B cell (primary cell): ENCODE data around the gene DDX39B. TPM values are rescaled to one million over a fixed set of nuclear protein-coding genes. Genes with fewer than 3 reads are reported as not detected.
"Not testable (repeated sequence)": the region's sequence is repeated elsewhere in the genome, so short reads cannot be mapped to it uniquely, and the experiment has no call there.

Source experiments
- ATAC-seq: fragments of 200-7000 bp; cut with Tn5 transposase; one replicate; pipeline ENCODE4 v1.10.0; 2021; ENCODE audit warnings: low read depth, mild to moderate bottlenecking, moderate number of reproducible peaks, moderate library complexity
- CTCF ChIA-PET: fragments of 350-600 bp; sonication (Branson Sonifier 250); formaldehyde crosslinking; loops from one replicate; lab custom pipeline; 2021; ENCODE audit warnings: antibody characterized with exemption, inconsistent platforms; lab: Charles Lee
- POLR2A ChIA-PET: fragments of 350-600 bp; sonication (Branson Sonifier 250); formaldehyde crosslinking; loops from one replicate; lab custom pipeline; 2021; ENCODE audit warnings: antibody characterized with exemption; lab: Charles Lee
- DNase-seq: peaks from one replicate; pipeline ENCODE4 v3.0.0; 2013
- H2AFZ ChIP-seq: 2 replicates; pipeline ENCODE4 v1.6.1; 2012; ENCODE audit warnings: mild to moderate bottlenecking, low read depth, low read length; ENCODE audit not compliant: insufficient read depth, poor library complexity, severe bottlenecking
- H3K27ac ChIP-seq, 2 donors: 1 replicate in 1 of 2; 2 replicates in 1 of 2; pipeline ENCODE4 v1.5.1; 2012 to 2013; ENCODE audit warnings: low read length in 2 of 2, mild to moderate bottlenecking in 2 of 2, moderate library complexity in 1 of 2
- H3K27me3 ChIP-seq, 4 experiments: fragments of 200-600 bp in 1 of 4; sonication (generic) in 1 of 4; replicated peaks in 1 of 4; 1 replicate in 2 of 4; 2 replicates in 2 of 4; pipeline versions ENCODE4 v1.6.1 to v1.7.0; 2013 to 2016; ENCODE audit warnings: low read length in 3 of 4, mild to moderate bottlenecking in 2 of 4, mixed read lengths in 1 of 4, moderate library complexity in 1 of 4; ENCODE audit not compliant: insufficient read depth in 4 of 4, control insufficient read depth in 3 of 4; ENCODE audit errors: control extremely low read depth in 1 of 4
- H3K36me3 ChIP-seq, 2 experiments: replicated peaks in 1 of 2; 1 replicate in 1 of 2; 2 replicates in 1 of 2; pipeline versions ENCODE4 v1.6.1 to v1.7.1; 2013; ENCODE audit warnings: low read length in 1 of 2; ENCODE audit not compliant: insufficient read depth in 2 of 2, control insufficient read depth in 1 of 2; ENCODE audit errors: control extremely low read depth in 1 of 2, extremely low read depth in 1 of 2
- H3K4me1 ChIP-seq, 2 donors: fragments of 200-600 bp in 1 of 2; sonication (generic) in 1 of 2; 1 replicate in 1 of 2; 2 replicates in 1 of 2; pipeline versions ENCODE4 v1.5.1 to v1.6.1; 2013 to 2017; ENCODE audit warnings: low read length in 2 of 2; ENCODE audit not compliant: control insufficient read depth in 2 of 2, insufficient read depth in 2 of 2
- H3K4me2 ChIP-seq: replicated peaks from 2 replicates; pipeline ENCODE3; 2012; ENCODE audit warnings: mild to moderate bottlenecking, low read depth, low read length; ENCODE audit not compliant: poor library complexity, severe bottlenecking
- H3K4me3 ChIP-seq, 5 experiments: fragments of 200-600 bp in 1 of 5; sonication (generic) in 1 of 5; 1 replicate in 3 of 5; 2 replicates in 2 of 5; pipeline versions ENCODE4 v1.5.1 to v1.7.0; 2011 to 2016; ENCODE audit warnings: low read length in 4 of 5, mild to moderate bottlenecking in 4 of 5, low read depth in 2 of 5, control low read depth in 1 of 5, moderate library complexity in 1 of 5; ENCODE audit not compliant: insufficient read depth in 1 of 5; ENCODE audit errors: control extremely low read depth in 1 of 5, extremely low read depth in 1 of 5
- H3K79me2 ChIP-seq: fragments of 200-600 bp; sonication (generic); one replicate; pipeline ENCODE4 v1.6.0; 2016; ENCODE audit warnings: low read length; ENCODE audit not compliant: control insufficient read depth, insufficient read depth
- H3K9ac ChIP-seq: fragments of 200-600 bp; sonication (generic); 2 replicates; pipeline ENCODE4 v1.6.1; 2017; ENCODE audit warnings: mild to moderate bottlenecking, low read length, moderate library complexity
- H3K9me3 ChIP-seq, 3 donors: one replicate each; pipeline versions ENCODE4 v1.6.1 to v1.7.1; 2013; ENCODE audit warnings: low read length in 2 of 3; ENCODE audit not compliant: control insufficient read depth in 2 of 3, insufficient read depth in 1 of 3; ENCODE audit errors: control extremely low read depth in 1 of 3
- H4K20me1 ChIP-seq: 2 replicates; pipeline ENCODE4 v1.6.0; 2012; ENCODE audit warnings: mild to moderate bottlenecking, low read length; ENCODE audit not compliant: insufficient read depth, control insufficient read depth, poor library complexity, severe bottlenecking
- H3K27ac Mint-ChIP-seq: one replicate; pipeline ENCODE4 v1.8.0; 2021; ENCODE audit warnings: mixed read lengths
- H3K27me3 Mint-ChIP-seq: one replicate; pipeline ENCODE4 v1.8.0; 2021; ENCODE audit warnings: mixed read lengths
- H3K4me1 Mint-ChIP-seq: one replicate; pipeline ENCODE4 v1.8.0; 2021; ENCODE audit warnings: mixed read lengths
- H3K4me3 Mint-ChIP-seq: one replicate; pipeline ENCODE4 v1.8.0; 2021; ENCODE audit warnings: mixed read lengths
- H3K9me3 Mint-ChIP-seq: one replicate; pipeline ENCODE4 v1.8.0; 2022; ENCODE audit warnings: mixed read lengths; ENCODE audit not compliant: insufficient read depth
- EZH2 ChIP-seq: IDR thresholded peaks from 2 replicates; pipeline ENCODE4 v1.6.1; 2012; ENCODE audit warnings: borderline replicate concordance, low read depth, mild to moderate bottlenecking, moderate library complexity, low read length; ENCODE audit not compliant: insufficient read depth, poor library complexity, severe bottlenecking
- WGBS: methylation state at CpG from one replicate; pipeline ENCODE4 v1.1.5; 2013; ENCODE audit warnings: missing lambda C conversion rate; ENCODE audit not compliant: insufficient coverage; 5-methylcytosine and 5-hydroxymethylcytosine counted together
- intact Hi-C: fragments of 100-400 bp; cut with micrococcal nuclease; formaldehyde crosslinking; loops from one replicate; pipeline ENCODE4 v1.10.0; 2022
- polyA plus RNA-seq: library from polyadenylated mRNA; depleted of rRNA; stranded (reverse); fragments of >200 nt; gene quantifications from 2 replicates; pipeline ENCODE4 v1.2.3, GENCODE V29; 2012
- total RNA-seq, 2 donors: library from RNA; stranded (reverse); fragments of 120-200 nt in 1 of 2; gene quantifications; 1 replicate in 1 of 2; 2 replicates in 1 of 2; pipeline versions ENCODE4 v1.2.3 to v1.2.4, GENCODE V29; 2013 to 2022
- TF ChIP-seq, protein P1 (sequence below): fragments of 200-600 bp; IDR thresholded peaks from one replicate; pipeline ENCODE4 v1.8.0; 2022; ENCODE audit warnings: antibody characterized with exemption, mild to moderate bottlenecking

The DDX39B gene
- total and polyA plus RNA-seq, 2 donors (not counting 1 experiment from before 2014, with no cell fraction given): 576 to 838 TPM

DNA sequence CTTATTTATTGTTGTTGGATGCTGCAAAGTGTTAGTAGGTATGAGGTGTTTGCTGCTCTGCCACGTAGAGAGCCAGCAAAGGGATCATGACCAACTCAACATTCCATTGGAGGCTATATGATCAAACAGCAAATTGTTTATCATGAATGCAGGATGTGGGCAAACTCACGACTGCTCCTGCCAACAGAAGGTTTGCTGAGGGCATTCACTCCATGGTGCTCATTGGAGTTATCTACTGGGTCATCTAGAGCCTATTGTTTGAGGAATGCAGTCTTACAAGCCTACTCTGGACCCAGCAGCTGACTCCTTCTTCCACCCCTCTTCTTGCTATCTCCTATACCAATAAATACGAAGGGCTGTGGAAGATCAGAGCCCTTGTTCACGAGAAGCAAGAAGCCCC is 31.8 kb downstream of the DDX39B start:
- H3K79me2 ChIP-seq: peaks cover 18% of the 10 kb centered on the region
- intact Hi-C loops: no loop called here
- ATAC-seq: no peak
- DNase-seq: no peak
- H4K20me1 ChIP-seq: peaks cover 31% of the 10 kb centered on the region
- ChIA-PET POLR2A (no interaction called here), CTCF (no interaction called here)
- TF ChIP-seq EZH2: no peak
- TF ChIP-seq, protein P1, sequence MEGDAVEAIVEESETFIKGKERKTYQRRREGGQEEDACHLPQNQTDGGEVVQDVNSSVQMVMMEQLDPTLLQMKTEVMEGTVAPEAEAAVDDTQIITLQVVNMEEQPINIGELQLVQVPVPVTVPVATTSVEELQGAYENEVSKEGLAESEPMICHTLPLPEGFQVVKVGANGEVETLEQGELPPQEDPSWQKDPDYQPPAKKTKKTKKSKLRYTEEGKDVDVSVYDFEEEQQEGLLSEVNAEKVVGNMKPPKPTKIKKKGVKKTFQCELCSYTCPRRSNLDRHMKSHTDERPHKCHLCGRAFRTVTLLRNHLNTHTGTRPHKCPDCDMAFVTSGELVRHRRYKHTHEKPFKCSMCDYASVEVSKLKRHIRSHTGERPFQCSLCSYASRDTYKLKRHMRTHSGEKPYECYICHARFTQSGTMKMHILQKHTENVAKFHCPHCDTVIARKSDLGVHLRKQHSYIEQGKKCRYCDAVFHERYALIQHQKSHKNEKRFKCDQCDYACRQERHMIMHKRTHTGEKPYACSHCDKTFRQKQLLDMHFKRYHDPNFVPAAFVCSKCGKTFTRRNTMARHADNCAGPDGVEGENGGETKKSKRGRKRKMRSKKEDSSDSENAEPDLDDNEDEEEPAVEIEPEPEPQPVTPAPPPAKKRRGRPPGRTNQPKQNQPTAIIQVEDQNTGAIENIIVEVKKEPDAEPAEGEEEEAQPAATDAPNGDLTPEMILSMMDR: no peak
- H3K4me3 ChIP-seq: no peak overlapping the region
- WGBS: no CpG with 5 or more reads among the region's 4 CpGs
- no peaks in the 10 kb centered on the region for H3K9me3 ChIP-seq
- no peak overlapping the region for H3K27ac ChIP-seq
- H3K9ac ChIP-seq: no peak overlapping the region
- H3K27me3 ChIP-seq: no peaks in the 10 kb centered on the region
- H3K4me2 ChIP-seq: no peak overlapping the region
- H3K4me1 Mint-ChIP-seq: peaks cover 4% of the 10 kb centered on the region
- peaks cover 9 to 57% of the 10 kb centered on the region in 2 experiments for H3K36me3 ChIP-seq
- no peak overlapping the region for H3K27ac Mint-ChIP-seq
- no peak overlapping the region for H2AFZ ChIP-seq
- no peaks in the 10 kb centered on the region for H3K9me3 Mint-ChIP-seq
- no peak overlapping the region for H3K4me3 Mint-ChIP-seq
- H3K27me3 Mint-ChIP-seq: no peaks in the 10 kb centered on the region
- no peaks in the 10 kb centered on the region for H3K4me1 ChIP-seq

DNA sequence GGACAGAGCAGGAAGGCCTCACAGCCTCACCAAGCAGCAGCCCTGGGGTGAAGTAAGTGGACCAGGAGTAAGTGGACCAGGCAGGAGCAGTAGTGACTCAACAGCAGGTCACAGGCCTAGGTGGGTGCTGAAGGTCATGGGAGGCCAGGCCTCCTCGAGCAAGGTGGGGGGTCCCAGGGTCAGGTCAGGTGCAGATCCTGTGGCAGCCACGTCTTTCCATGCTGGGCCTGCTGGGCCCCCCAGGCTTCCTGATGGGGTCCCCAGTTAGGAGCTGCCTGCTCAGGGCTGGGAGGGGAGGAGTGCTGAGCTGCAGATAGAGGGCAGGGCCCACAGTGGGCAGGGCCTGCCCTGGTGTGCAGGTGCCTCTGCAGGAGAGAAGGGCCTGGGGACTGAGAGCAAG is 32.8 kb downstream of the DDX39B start:
- H2AFZ ChIP-seq, ATAC-seq, H3K4me1 Mint-ChIP-seq, H3K4me1 ChIP-seq, POLR2A ChIA-PET, DNase-seq, H3K27ac ChIP-seq, H3K9ac ChIP-seq, H3K27me3 Mint-ChIP-seq, H3K9me3 Mint-ChIP-seq, H3K9me3 ChIP-seq, H3K27me3 ChIP-seq, H3K4me2 ChIP-seq, H3K4me3 Mint-ChIP-seq, intact Hi-C loops, H3K27ac Mint-ChIP-seq, H3K4me3 ChIP-seq: not testable (repeated sequence)
- peaks cover 9 to 57% of the 10 kb centered on the region in 2 experiments for H3K36me3 ChIP-seq
- peaks cover 28% of the 10 kb centered on the region for H3K79me2 ChIP-seq
- 100% methylated on average over 1 of the region's 2 CpGs for WGBS
- peaks cover 41% of the 10 kb centered on the region for H4K20me1 ChIP-seq
- CTCF ChIA-PET: interaction anchor here (0.5 kb wide), 1 partner anchor 67 kb away, joined by 3 read pairs; no protein-coding TSS in a partner anchor
